ENCODE data around the gene CDK5RAP3. TPM values are rescaled to one million over a fixed set of nuclear protein-coding genes. Genes with fewer than 3 reads are reported as not detected.

CDK5RAP3 gene
- total and polyA plus RNA-seq, 2 of the 13 experiments (the other 11 are each of a cell fraction or from before 2014, with no cell fraction given) = 128 to 154 TPM

- Histone ChIP-seq H4K20me1 (ENCODE audit: insufficient read depth, low read length) (no peaks in the 10 kb centered on the region), H3K27ac (ENCODE audit: extremely low read length, insufficient read depth, low read length) (peak overlapping the region; percentile 55), H3K9ac (ENCODE audit: insufficient read depth, low read depth, low read length) (no peak overlapping the region), H3K36me3 (replicated peaks in 1 of 2; ENCODE audit: control insufficient read depth in 1 of 2, insufficient read depth in 2 of 2, low read length in 2 of 2) (peaks cover 6 to 42% of the 10 kb centered on the region in 2 experiments), H3K27me3 (ENCODE audit: control insufficient read depth in 1 of 2, insufficient read depth in 2 of 2, low read length in 2 of 2) (no peaks in the 10 kb centered on the region), H2AFZ (ENCODE audit: low read length) (no peak overlapping the region), H3K9me3 (ENCODE audit: low read length) (no peaks in the 10 kb centered on the region), H3K4me3 (replicated peaks in 1 of 3; ENCODE audit: insufficient read depth in 1 of 3, low read depth in 2 of 3, low read length in 3 of 3) (no peak overlapping the region), H3K4me2 (ENCODE audit: low read depth, low read length) (no peak overlapping the region), H3K4me1 (ENCODE audit: insufficient read depth, low read length) (peaks cover 92% of the 10 kb centered on the region), H3K79me2 (ENCODE audit: insufficient read depth, low read length) (peaks cover 20% of the 10 kb centered on the region)
- in situ Hi-C loops (cut with HindIII; ENCODE audit: extremely low pct_ligation_motif_present, low pct_unique_long_range_greater_than_20kb) (no loop called here), intact Hi-C loops (cut with micrococcal nuclease; ENCODE audit: unreplicated experiment) (no loop called here)
- FAIRE-seq (no peak), DNase-seq (ENCODE audit: low spot score) (no peak), ATAC-seq (no peak)
- POLR2A ChIA-PET = no interaction called here
- TF ChIP-seq SMYD3 (CRISPR knock-in tag; IDR thresholded peaks at IDR 0.05) = no peak
- TF ChIP-seq ELF4 (CRISPR knock-in tag; IDR thresholded peaks at IDR 0.05; ENCODE audit: borderline replicate concordance) = no peak
- no peak for TF ChIP-seq NCOA5 (CRISPR knock-in tag; IDR thresholded peaks at IDR 0.05)
- TF ChIP-seq ZNF329 (CRISPR knock-in tag; IDR thresholded peaks at IDR 0.05; ENCODE audit: low read depth) = no peak
- no peak for TF ChIP-seq MXI1 (IDR thresholded peaks at IDR 0.05; ENCODE audit: borderline replicate concordance, low read depth, low read length)
- no peak for TF ChIP-seq SMAD1 (CRISPR knock-in tag; IDR thresholded peaks at IDR 0.05; ENCODE audit: borderline replicate concordance, low read depth)
- TF ChIP-seq ZNF768 (CRISPR knock-in tag; IDR thresholded peaks at IDR 0.05) = no peak
- TF ChIP-seq TRAFD1 (CRISPR knock-in tag; IDR thresholded peaks at IDR 0.05; ENCODE audit: borderline replicate concordance) = no peak
- TF ChIP-seq SOX5 (CRISPR knock-in tag; IDR thresholded peaks at IDR 0.05; ENCODE audit: borderline replicate concordance) = no peak
- TF ChIP-seq ZNF572 (CRISPR knock-in tag; IDR thresholded peaks at IDR 0.05) = no peak
- TF ChIP-seq MAFG (CRISPR knock-in tag; IDR thresholded peaks at IDR 0.05) = no peak
- no peak for TF ChIP-seq BRCA1 (CRISPR knock-in tag; IDR thresholded peaks at IDR 0.05)
- TF ChIP-seq GTF2F1 (IDR thresholded peaks at IDR 0.05; ENCODE audit: low read length) = no peak
- no peak for TF ChIP-seq ZNF605 (CRISPR knock-in tag; IDR thresholded peaks at IDR 0.05)
- TF ChIP-seq ISL2 (CRISPR knock-in tag; IDR thresholded peaks at IDR 0.05) = no peak
- TF ChIP-seq STAT6 (CRISPR knock-in tag; IDR thresholded peaks at IDR 0.05; ENCODE audit: borderline replicate concordance) = no peak
- no peak for TF ChIP-seq ZNF281 (CRISPR knock-in tag; IDR thresholded peaks at IDR 0.05; ENCODE audit: borderline replicate concordance)
- no peak for TF ChIP-seq NR2C2 (CRISPR knock-in tag; IDR thresholded peaks at IDR 0.05; ENCODE audit: borderline replicate concordance)
- TF ChIP-seq TARDBP (CRISPR knock-in tag; IDR thresholded peaks at IDR 0.05) = no peak
- TF ChIP-seq SAFB2 (CRISPR knock-in tag; IDR thresholded peaks at IDR 0.05; ENCODE audit: borderline replicate concordance, low read depth) = no peak
- CTCF ChIA-PET (ENCODE audit: low intra/inter-chr PET ratio, low total read pairs) = no interaction called here
- WGBS (ENCODE audit: low lambda C conversion rate) = 96% methylated on average over 8 of the region's 8 CpGs
- no TSS peak for BruUV-seq (replicated peaks)
These were observed 25.8 kb upstream of the CDK5RAP3 start for GRCh38 chr17:47945080-47945479.
